ENCODE data around the gene QDPR. TPM values are rescaled to one million over a fixed set of nuclear protein-coding genes. Genes with fewer than 3 reads are reported as not detected.

The QDPR gene
- total and polyA plus RNA-seq, 9 of the 15 experiments (the other 6 are each of a cell fraction or from before 2014, with no cell fraction given) = 5.7 to 29.7 (median 17.2) TPM

DNA sequence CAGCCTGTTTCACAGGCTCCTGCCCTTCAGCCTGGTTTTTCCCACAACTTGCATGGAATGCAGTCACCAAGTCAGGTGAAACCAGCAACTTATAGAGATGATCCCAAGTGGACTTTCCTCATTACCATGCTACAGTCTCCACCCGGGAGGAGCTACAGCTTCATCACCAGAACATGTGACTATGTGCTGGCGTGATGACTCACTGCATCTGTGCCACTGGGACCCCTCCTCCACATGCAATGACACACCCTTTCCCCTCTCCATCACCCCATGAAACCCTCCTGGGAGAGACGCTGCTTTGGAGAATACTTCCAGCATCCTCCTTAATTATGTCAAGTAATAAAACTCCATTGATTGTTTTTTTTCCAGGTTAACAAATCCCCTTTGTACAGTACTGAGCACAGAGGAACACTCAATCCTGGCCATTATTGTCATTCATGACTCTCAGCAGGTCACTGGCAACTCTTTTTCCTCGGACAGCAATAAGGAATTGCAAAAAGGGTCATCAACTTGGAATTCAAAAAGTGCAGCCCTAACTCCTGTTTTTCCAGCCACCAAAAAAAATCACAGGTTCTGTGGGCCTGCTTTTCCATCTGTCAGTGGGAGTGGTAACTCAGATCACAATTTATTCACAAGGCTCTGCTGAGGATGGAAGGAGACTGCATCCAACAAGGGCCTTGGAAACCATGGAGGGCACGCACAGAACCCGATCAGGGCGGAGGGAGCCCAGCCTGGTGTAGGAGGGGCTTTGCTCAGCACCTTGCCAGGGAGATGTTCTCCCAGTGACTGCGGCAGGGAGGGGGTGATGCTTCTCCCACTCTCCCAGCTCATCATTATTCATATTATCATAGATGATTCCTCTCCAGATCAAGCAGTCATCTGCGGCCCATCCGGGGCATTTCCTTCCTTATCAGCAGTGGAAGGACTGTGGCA lies 17.4 kb downstream of the QDPR start (continued):
- TF ChIP-seq HDAC1 (IDR thresholded peaks at IDR 0.05) (0 out of 4 replicates have a peak, but pooled peaks of 1 of the 2 experiments have one; percentile 23), U2AF2 (optimal IDR thresholded peaks at IDR 0.05; ENCODE audit: low read depth, low read length) (no peak), TAF1 (IDR thresholded peaks at IDR 0.05; ENCODE audit: control insufficient read depth, extremely low read depth, insufficient read depth, low read length, severe bottlenecking) (no peak), ZKSCAN3 (CRISPR knock-in tag; IDR thresholded peaks at IDR 0.05) (no peak), ELF1 (tag; IDR thresholded peaks at IDR 0.05) (no peak), ZNF583 (CRISPR knock-in tag; IDR thresholded peaks at IDR 0.05) (no peak), CTBP1 (IDR thresholded peaks at IDR 0.05; ENCODE audit: borderline replicate concordance) (peak; percentile 60), CHCHD3 (CRISPR knock-in tag; IDR thresholded peaks at IDR 0.05) (no peak), ZNF408 (CRISPR knock-in tag; IDR thresholded peaks at IDR 0.05; ENCODE audit: low read depth) (no peak), ZNF3 (CRISPR knock-in tag; IDR thresholded peaks at IDR 0.05) (no peak), MAZ (CRISPR knock-in tag; conservative IDR thresholded peaks at IDR 0.05 in 1 of 2, IDR thresholded peaks at IDR 0.05 in 1 of 2) (no peak)
- TF ChIP-seq, protein P1, sequence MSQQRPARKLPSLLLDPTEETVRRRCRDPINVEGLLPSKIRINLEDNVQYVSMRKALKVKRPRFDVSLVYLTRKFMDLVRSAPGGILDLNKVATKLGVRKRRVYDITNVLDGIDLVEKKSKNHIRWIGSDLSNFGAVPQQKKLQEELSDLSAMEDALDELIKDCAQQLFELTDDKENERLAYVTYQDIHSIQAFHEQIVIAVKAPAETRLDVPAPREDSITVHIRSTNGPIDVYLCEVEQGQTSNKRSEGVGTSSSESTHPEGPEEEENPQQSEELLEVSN (IDR thresholded peaks at IDR 0.05; ENCODE audit: borderline replicate concordance in 1 of 2, extremely low read depth in 1 of 2, insufficient read depth in 1 of 2, insufficient read length in 1 of 2, low read depth in 1 of 2, low read length in 1 of 2, poor library complexity in 1 of 2, severe bottlenecking in 1 of 2) = no peak
- TF ChIP-seq, protein P2, sequence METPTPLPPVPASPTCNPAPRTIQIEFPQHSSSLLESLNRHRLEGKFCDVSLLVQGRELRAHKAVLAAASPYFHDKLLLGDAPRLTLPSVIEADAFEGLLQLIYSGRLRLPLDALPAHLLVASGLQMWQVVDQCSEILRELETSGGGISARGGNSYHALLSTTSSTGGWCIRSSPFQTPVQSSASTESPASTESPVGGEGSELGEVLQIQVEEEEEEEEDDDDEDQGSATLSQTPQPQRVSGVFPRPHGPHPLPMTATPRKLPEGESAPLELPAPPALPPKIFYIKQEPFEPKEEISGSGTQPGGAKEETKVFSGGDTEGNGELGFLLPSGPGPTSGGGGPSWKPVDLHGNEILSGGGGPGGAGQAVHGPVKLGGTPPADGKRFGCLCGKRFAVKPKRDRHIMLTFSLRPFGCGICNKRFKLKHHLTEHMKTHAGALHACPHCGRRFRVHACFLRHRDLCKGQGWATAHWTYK (CRISPR knock-in tag; IDR thresholded peaks at IDR 0.05) = no peak
- TF ChIP-seq, protein P3, sequence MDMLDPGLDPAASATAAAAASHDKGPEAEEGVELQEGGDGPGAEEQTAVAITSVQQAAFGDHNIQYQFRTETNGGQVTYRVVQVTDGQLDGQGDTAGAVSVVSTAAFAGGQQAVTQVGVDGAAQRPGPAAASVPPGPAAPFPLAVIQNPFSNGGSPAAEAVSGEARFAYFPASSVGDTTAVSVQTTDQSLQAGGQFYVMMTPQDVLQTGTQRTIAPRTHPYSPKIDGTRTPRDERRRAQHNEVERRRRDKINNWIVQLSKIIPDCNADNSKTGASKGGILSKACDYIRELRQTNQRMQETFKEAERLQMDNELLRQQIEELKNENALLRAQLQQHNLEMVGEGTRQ (CRISPR knock-in tag; IDR thresholded peaks at IDR 0.05) = peak; percentile 66
- TF ChIP-seq, protein P4, sequence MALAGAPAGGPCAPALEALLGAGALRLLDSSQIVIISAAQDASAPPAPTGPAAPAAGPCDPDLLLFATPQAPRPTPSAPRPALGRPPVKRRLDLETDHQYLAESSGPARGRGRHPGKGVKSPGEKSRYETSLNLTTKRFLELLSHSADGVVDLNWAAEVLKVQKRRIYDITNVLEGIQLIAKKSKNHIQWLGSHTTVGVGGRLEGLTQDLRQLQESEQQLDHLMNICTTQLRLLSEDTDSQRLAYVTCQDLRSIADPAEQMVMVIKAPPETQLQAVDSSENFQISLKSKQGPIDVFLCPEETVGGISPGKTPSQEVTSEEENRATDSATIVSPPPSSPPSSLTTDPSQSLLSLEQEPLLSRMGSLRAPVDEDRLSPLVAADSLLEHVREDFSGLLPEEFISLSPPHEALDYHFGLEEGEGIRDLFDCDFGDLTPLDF (CRISPR knock-in tag; IDR thresholded peaks at IDR 0.05) = no peak
- TF ChIP-seq, protein P5, sequence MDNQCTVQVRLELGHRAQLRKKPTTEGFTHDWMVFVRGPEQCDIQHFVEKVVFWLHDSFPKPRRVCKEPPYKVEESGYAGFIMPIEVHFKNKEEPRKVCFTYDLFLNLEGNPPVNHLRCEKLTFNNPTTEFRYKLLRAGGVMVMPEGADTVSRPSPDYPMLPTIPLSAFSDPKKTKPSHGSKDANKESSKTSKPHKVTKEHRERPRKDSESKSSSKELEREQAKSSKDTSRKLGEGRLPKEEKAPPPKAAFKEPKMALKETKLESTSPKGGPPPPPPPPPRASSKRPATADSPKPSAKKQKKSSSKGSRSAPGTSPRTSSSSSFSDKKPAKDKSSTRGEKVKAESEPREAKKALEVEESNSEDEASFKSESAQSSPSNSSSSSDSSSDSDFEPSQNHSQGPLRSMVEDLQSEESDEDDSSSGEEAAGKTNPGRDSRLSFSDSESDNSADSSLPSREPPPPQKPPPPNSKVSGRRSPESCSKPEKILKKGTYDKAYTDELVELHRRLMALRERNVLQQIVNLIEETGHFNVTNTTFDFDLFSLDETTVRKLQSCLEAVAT (IDR thresholded peaks at IDR 0.05) = no peak
- TF ChIP-seq, protein P6, sequence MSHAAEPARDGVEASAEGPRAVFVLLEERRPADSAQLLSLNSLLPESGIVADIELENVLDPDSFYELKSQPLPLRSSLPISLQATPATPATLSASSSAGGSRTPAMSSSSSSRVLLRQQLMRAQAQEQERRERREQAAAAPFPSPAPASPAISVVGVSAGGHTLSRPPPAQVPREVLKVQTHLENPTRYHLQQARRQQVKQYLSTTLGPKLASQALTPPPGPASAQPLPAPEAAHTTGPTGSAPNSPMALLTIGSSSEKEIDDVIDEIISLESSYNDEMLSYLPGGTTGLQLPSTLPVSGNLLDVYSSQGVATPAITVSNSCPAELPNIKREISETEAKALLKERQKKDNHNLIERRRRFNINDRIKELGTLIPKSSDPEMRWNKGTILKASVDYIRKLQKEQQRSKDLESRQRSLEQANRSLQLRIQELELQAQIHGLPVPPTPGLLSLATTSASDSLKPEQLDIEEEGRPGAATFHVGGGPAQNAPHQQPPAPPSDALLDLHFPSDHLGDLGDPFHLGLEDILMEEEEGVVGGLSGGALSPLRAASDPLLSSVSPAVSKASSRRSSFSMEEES (CRISPR knock-in tag; IDR thresholded peaks at IDR 0.05) = no peak

All from K562 (cell line).